Fibroblast of lung (primary cell): ENCODE results near the gene GLIS1.

Experiments used
- EZH2 ChIP-seq: IDR thresholded peaks from 2 replicates; pipeline ENCODE4 v1.5.1; 2012; ENCODE audit warnings: low read length, control low read depth, mild to moderate bottlenecking; ENCODE audit errors: missing control alignments
- TF ChIP-seq, protein P1 (sequence below), 2 donors: IDR thresholded peaks in 1 of 2; conservative IDR thresholded peaks in 1 of 2; 1 replicate in 1 of 2; 2 replicates in 1 of 2; pipeline ENCODE4 v1.5.1; 2011 to 2012; ENCODE audit warnings: low read length in 2 of 2, control low read depth in 1 of 2, inconsistent platforms in 1 of 2, low read depth in 1 of 2, mild to moderate bottlenecking in 1 of 2

DNA sequence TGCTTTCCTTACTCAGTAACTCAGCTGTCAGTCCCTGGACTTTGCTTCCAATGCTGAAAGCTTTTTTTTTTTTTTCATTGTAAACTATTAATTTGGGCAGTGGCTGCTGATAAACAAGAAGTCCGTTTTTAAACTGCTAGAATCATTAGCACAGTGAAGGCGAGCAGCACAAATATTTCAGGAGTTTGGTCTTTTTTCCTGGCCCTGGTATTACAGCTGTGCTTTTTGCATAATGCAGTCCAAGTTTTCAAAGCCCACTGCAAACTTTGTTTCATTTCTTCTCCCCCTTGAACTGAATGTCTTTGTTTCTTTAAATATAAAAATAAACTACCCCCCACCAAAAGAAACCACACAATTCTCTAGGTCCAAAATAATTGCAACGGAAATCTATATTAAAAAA is 6.6 kb downstream of the GLIS1 start:
- TF ChIP-seq EZH2 = no peak
- TF ChIP-seq, protein P1, sequence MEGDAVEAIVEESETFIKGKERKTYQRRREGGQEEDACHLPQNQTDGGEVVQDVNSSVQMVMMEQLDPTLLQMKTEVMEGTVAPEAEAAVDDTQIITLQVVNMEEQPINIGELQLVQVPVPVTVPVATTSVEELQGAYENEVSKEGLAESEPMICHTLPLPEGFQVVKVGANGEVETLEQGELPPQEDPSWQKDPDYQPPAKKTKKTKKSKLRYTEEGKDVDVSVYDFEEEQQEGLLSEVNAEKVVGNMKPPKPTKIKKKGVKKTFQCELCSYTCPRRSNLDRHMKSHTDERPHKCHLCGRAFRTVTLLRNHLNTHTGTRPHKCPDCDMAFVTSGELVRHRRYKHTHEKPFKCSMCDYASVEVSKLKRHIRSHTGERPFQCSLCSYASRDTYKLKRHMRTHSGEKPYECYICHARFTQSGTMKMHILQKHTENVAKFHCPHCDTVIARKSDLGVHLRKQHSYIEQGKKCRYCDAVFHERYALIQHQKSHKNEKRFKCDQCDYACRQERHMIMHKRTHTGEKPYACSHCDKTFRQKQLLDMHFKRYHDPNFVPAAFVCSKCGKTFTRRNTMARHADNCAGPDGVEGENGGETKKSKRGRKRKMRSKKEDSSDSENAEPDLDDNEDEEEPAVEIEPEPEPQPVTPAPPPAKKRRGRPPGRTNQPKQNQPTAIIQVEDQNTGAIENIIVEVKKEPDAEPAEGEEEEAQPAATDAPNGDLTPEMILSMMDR (conservative IDR thresholded peaks at IDR 0.05 in 1 of 2, IDR thresholded peaks at IDR 0.05 in 1 of 2; ENCODE audit: low read depth in 1 of 2, low read length in 2 of 2) = no peak
